ENCODE measurements around the gene RBM28. TPM values are rescaled to one million over a fixed set of nuclear protein-coding genes. Genes with fewer than 3 reads are reported as not detected.

Gene RBM28, protein sequence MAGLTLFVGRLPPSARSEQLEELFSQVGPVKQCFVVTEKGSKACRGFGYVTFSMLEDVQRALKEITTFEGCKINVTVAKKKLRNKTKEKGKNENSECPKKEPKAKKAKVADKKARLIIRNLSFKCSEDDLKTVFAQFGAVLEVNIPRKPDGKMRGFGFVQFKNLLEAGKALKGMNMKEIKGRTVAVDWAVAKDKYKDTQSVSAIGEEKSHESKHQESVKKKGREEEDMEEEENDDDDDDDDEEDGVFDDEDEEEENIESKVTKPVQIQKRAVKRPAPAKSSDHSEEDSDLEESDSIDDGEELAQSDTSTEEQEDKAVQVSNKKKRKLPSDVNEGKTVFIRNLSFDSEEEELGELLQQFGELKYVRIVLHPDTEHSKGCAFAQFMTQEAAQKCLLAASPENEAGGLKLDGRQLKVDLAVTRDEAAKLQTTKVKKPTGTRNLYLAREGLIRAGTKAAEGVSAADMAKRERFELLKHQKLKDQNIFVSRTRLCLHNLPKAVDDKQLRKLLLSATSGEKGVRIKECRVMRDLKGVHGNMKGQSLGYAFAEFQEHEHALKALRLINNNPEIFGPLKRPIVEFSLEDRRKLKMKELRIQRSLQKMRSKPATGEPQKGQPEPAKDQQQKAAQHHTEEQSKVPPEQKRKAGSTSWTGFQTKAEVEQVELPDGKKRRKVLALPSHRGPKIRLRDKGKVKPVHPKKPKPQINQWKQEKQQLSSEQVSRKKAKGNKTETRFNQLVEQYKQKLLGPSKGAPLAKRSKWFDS
- total RNA-seq: 10 to 100 TPM; 55.0 to 55.2 TPM

GRCh38 chr7:128343554-128344430 lies at the start of gene RBM28:
RBM28 (minus strand) TSS chr7:128343908; CDS start chr7:128343793, 115 bp downstream.
- Mint-ChIP-seq H3K9me3 (ENCODE audit: low read depth) (no peaks in the 10 kb centered on the region), H3K36me3 (ENCODE audit: low read depth) (peaks cover 7% of the 10 kb centered on the region), H3K4me1 (peaks cover 25% of the 10 kb centered on the region), H3K27ac (peak within 1 kb of the TSS; percentile 91), H3K27me3 (peaks cover 9% of the 10 kb centered on the region), H3K4me3 (peak within 1 kb of the TSS; percentile 84)
- DNase-seq (peak; percentile 90), ATAC-seq (peak; percentile 96)
- ChIA-PET CTCF (interaction anchor here (0.7 to 8.8 kb wide), 21 partner anchors 9 to 1481 kb away, joined by 3 to 321 read pairs (median 3); partner anchors contain the start of gene METTL2B), POLR2A (interaction anchor here (0.5 to 1.1 kb wide), 6 partner anchors 19 to 965 kb away, joined by 3 to 6 read pairs (median 3); partner anchors contain the start of gene ATP6V1F)
- intact Hi-C loops (cut with DNase I, micrococcal nuclease): loop anchor here (1.0 to 10.0 kb wide), 13 partner anchors 62 to 951 kb away; partner anchors contain the start of genes HILPDA (in 2 of the 2), ZNF800 (in 2 of the 2), ATP6V1F (in 1 of the 2) and CALU (in 1 of the 2)

DNA sequence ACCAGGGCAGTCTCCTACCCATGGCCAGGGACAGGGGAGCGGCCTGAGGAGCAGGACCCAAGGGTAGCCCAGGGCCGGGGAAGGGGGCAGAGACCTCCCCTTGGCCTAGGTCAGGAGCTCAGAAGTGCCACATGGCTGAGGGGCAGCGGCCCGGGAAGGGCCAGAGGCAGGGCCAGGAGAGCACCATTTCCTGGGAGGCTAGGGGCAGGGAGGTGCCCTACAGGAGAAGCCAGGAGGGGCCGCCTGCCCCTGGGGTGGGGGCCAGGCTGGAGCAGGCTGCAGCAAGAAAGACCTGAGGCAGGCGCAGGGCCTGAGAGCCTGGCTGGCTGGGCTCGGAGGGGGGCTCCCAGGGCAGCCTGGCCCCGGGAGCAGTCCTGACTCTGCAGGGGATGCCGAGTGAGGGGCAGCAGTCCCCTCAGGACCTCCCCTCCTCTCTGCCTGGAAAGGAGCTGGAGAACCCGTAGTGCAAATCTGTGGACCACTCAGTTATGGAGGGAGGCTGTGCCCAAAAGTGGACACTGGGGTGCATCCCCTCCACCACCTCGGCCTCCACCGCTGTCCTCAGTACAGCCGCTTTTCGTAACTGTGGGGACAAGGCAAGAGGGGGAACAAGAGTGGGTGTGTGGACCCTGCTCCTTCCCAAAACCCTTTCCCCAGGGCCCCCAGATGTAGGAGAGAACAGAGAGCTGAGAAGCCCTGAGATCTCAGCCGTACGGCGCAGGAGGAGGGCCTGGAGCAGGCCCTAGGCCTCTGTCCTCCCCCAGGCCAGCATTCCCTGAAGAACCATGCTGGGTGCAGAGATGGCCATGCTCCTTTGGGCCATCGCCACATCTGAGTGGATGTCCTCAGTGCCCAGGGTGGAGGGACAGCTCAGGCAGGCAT lies 49.0 kb upstream of the RBM28 start:
- ChIA-PET POLR2A (no interaction called here), CTCF (interaction anchor here (0.7 to 14.4 kb wide), 2 partner anchors 33 to 45 kb away, joined by 3 to 321 read pairs; partner anchors contain the start of gene RBM28)
- no peak overlapping the region for H3K27ac Mint-ChIP-seq
- H3K36me3 Mint-ChIP-seq (ENCODE audit: low read depth): peaks cover 14% of the 10 kb centered on the region
- no peak for ATAC-seq
- H3K27me3 Mint-ChIP-seq: no peaks in the 10 kb centered on the region
- H3K9me3 Mint-ChIP-seq (ENCODE audit: low read depth): no peaks in the 10 kb centered on the region
- H3K4me3 Mint-ChIP-seq: no peak overlapping the region
- H3K4me1 Mint-ChIP-seq: peaks cover 2% of the 10 kb centered on the region
- intact Hi-C loops (cut with DNase I, micrococcal nuclease): no loop called here
- no peak for DNase-seq

- Mint-ChIP-seq H3K4me3 (no peak overlapping the region), H3K36me3 (ENCODE audit: low read depth) (peaks cover 5% of the 10 kb centered on the region), H3K27me3 (no peaks in the 10 kb centered on the region), H3K4me1 (peaks cover 2% of the 10 kb centered on the region), H3K9me3 (ENCODE audit: low read depth) (no peaks in the 10 kb centered on the region), H3K27ac (no peak overlapping the region)
- intact Hi-C loops (cut with DNase I, micrococcal nuclease): no loop called here
- no peak for DNase-seq
- CTCF ChIA-PET: interaction anchor here (0.5 to 14.4 kb wide), 7 partner anchors 7 to 69 kb away, joined by 3 to 321 read pairs (median 5); partner anchors contain the start of gene RBM28
- no peak for ATAC-seq
- POLR2A ChIA-PET: interaction anchor here (0.9 kb wide), 1 partner anchor 27 kb away, joined by 4 read pairs; no protein-coding TSS in a partner anchor
Measured at GRCh38 chr7:128391805-128392204, 48.1 kb upstream of the RBM28 start.

DNA sequence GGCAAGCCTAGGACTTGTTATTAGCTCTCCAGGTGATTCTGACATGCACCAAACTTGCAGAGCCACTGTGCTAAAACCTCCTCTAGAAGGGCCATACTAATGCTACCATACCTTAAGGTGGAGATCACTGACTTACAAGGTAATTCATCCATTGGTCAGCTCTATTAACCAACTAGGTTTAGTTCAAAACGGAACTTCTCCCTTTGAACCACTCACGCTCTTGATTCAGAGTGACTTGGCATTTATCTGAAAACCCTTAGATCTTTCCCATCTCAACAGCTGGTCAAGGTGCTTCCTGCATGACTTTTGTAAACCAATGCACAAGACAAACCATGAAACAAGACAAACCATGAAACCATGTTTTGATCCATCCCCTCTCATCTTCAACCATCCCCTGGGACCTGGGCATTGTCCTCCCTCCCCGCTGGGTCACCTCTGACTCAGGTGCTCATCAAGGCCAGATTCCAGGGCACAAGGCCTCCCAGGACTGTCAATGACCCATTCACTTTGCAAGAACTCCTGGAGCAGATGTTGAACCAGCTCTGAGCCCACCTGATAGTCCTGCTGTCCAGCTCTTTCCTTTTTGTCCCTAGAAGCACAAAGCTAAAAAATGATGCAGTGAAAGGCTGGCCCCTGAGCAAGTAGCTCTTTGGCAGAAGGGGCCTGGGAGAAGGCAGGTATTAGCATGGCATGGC lies 47.3 kb upstream of the RBM28 start:
- Mint-ChIP-seq H3K4me3 (no peak overlapping the region), H3K4me1 (peaks cover 2% of the 10 kb centered on the region), H3K9me3 (ENCODE audit: low read depth) (no peaks in the 10 kb centered on the region), H3K27ac (no peak overlapping the region), H3K27me3 (no peaks in the 10 kb centered on the region), H3K36me3 (ENCODE audit: low read depth) (no peaks in the 10 kb centered on the region)
- DNase-seq: no peak
- no peak for ATAC-seq
- ChIA-PET POLR2A (interaction anchor here (0.9 kb wide), 1 partner anchor 27 kb away, joined by 4 read pairs; no protein-coding TSS in a partner anchor), CTCF (interaction anchor here (0.5 to 14.4 kb wide), 9 partner anchors 8 to 70 kb away, joined by 3 to 321 read pairs (median 3); partner anchors contain the start of gene RBM28)
- intact Hi-C loops (cut with DNase I, micrococcal nuclease): no loop called here

DNA sequence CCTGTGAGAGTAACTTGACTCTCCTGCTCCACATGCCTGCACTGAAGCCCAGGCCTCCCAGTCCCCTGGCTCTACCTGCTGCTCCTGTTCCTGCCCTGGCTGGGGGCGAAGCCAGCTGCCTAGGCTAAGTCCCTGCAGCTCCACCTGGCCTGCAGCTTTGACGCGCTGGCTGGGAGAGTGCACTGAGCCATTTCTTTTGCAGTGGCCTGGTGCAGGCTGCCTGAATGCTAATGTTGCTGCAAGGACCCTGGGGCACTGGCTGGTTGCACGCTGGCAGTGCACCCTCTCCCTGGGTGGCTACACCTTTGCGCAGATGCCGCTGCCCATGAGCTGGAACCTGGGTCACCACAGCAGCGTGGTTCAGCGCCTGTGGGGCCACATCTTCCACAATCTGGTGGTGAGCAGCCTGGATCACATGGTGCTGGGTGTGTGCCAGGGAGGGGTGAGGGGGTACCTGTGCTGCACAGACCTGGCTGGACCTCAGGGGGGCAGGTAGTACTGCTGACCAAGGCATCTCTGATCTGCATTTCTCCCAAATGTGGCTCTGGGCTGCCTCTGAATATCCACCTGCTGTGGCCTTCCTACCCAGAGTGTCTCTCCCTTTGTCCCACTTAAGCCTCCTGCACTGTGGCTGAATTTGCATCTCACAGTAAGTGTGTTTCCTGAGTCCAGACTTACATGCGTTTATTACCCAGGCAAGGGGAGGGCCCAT lies 46.1 kb upstream of the RBM28 start:
- H3K4me3 Mint-ChIP-seq: no peak overlapping the region
- H3K27me3 Mint-ChIP-seq: no peaks in the 10 kb centered on the region
- no peak overlapping the region for H3K27ac Mint-ChIP-seq
- POLR2A ChIA-PET: no interaction called here
- no peaks in the 10 kb centered on the region for H3K36me3 Mint-ChIP-seq (ENCODE audit: low read depth)
- ATAC-seq (no peak), DNase-seq (no peak)
- peaks cover 2% of the 10 kb centered on the region for H3K4me1 Mint-ChIP-seq
- H3K9me3 Mint-ChIP-seq (ENCODE audit: low read depth): no peaks in the 10 kb centered on the region
- intact Hi-C loops (cut with DNase I, micrococcal nuclease): no loop called here
- CTCF ChIA-PET: interaction anchor here (0.7 to 14.4 kb wide), 7 partner anchors 8 to 42 kb away, joined by 3 to 321 read pairs (median 3); partner anchors contain the start of gene RBM28

GRCh38 chr7:128389085-128389617 lies 45.4 kb upstream of the RBM28 start:
- H3K4me1 Mint-ChIP-seq: peaks cover 2% of the 10 kb centered on the region
- H3K27ac Mint-ChIP-seq: no peak overlapping the region
- no peak overlapping the region for H3K4me3 Mint-ChIP-seq
- ChIA-PET POLR2A (no interaction called here), CTCF (interaction anchor here (0.6 to 14.4 kb wide), 9 partner anchors 8 to 42 kb away, joined by 3 to 321 read pairs (median 3); partner anchors contain the start of gene RBM28)
- DNase-seq: no peak
- H3K9me3 Mint-ChIP-seq (ENCODE audit: low read depth): no peaks in the 10 kb centered on the region
- no peaks in the 10 kb centered on the region for H3K36me3 Mint-ChIP-seq (ENCODE audit: low read depth)
- H3K27me3 Mint-ChIP-seq: no peaks in the 10 kb centered on the region
- no peak for ATAC-seq
- intact Hi-C loops (cut with DNase I, micrococcal nuclease): no loop called here

GRCh38 chr7:128388145-128388485 lies 44.4 kb upstream of the RBM28 start:
- ATAC-seq (no peak), DNase-seq (no peak)
- H3K4me3 Mint-ChIP-seq: no peak overlapping the region
- ChIA-PET POLR2A (interaction anchor here (1.0 kb wide), 1 partner anchor 41 kb away, joined by 4 read pairs; no protein-coding TSS in a partner anchor), CTCF (interaction anchor here (0.6 to 14.4 kb wide), 23 partner anchors 10 to 493 kb away, joined by 3 to 321 read pairs (median 4); partner anchors contain the start of genes PRRT4 and RBM28)
- H3K27me3 Mint-ChIP-seq: no peaks in the 10 kb centered on the region
- no peaks in the 10 kb centered on the region for H3K36me3 Mint-ChIP-seq (ENCODE audit: low read depth)
- peaks cover 2% of the 10 kb centered on the region for H3K4me1 Mint-ChIP-seq
- no peak overlapping the region for H3K27ac Mint-ChIP-seq
- no peaks in the 10 kb centered on the region for H3K9me3 Mint-ChIP-seq (ENCODE audit: low read depth)
- intact Hi-C loops (cut with DNase I, micrococcal nuclease): no loop called here

DNA sequence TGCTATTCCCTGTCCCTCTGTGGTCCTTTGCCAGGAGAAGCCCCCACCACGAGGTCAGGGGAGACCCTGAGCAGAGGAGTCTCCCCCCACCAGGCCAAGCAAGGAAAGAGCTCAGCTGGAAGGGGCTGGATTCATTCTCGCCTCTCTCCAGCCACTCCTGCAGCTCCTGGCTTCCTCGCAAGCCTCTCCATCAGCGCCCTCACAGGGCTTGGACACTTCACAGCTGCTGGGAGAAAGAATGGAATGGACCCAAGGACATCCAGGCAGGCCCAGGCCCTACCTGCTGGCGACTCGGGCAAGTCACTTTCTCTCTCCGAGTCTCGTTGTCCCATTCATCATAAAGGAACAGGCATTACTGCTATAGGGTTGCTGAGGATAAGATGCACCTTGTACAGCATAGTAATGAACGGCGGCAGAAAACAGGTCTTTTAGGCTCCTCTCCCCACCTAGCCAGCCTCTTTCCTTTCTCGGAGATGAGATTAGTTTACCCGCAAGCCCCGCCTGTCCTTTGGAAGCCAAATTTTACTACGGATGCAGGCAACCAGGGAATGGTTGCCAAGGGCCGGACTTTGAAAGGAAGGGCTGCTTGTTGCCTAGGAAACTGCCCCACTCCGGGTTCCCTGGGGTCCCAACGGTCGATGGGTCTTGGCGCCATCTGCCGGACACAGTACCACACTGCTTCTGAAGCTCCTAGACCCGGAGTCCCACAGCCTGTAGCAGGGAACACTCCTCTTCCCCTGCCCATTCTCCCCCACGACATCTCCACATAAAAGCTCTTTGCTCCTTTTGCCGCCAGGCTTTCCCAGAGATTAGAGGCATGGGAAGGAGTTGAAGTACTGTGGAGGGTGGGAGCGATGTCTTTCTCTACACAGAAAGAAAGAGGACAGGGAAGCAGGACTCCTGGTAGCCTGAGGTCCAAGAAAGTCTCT lies 43.8 kb upstream of the RBM28 start:
- H3K4me1 Mint-ChIP-seq: peaks cover 2% of the 10 kb centered on the region
- CTCF ChIA-PET: interaction anchor here (0.6 to 14.4 kb wide), 31 partner anchors 8 to 492 kb away, joined by 3 to 321 read pairs (median 4); partner anchors contain the start of genes PRRT4 and RBM28

More for the DNA sequence above, 43.8 kb upstream of the RBM28 start:
- Mint-ChIP-seq H3K27me3 (no peaks in the 10 kb centered on the region), H3K27ac (no peak overlapping the region), H3K36me3 (ENCODE audit: low read depth) (no peaks in the 10 kb centered on the region), H3K9me3 (ENCODE audit: low read depth) (no peaks in the 10 kb centered on the region), H3K4me3 (no peak overlapping the region)
- peak; percentile 84 for DNase-seq
- POLR2A ChIA-PET: interaction anchor here (1.0 kb wide), 1 partner anchor 40 kb away, joined by 4 read pairs; no protein-coding TSS in a partner anchor
- ATAC-seq: peak; percentile 83
- intact Hi-C loops (cut with DNase I, micrococcal nuclease): loop anchor here (1.0 kb wide), 2 partner anchors 35 to 40 kb away; no protein-coding TSS in a partner anchor

All from activated CD4-positive, alpha-beta T cell treated with anti-CD3 and anti-CD28 coated beads for 36 hours (primary cell).